IPS-NIHi11 (cell line): ENCODE measurements around the gene GPX6.
"Not testable (repeated sequence)": the region's sequence is repeated elsewhere in the genome, so short reads cannot be mapped to it uniquely, and the experiment has no call there.

Source experiments
- DNase-seq: peaks from one replicate; pipeline ENCODE4 v3.0.0; 2012; ENCODE audit warnings: mixed read lengths, low spot score

GPX6 gene

DNA sequence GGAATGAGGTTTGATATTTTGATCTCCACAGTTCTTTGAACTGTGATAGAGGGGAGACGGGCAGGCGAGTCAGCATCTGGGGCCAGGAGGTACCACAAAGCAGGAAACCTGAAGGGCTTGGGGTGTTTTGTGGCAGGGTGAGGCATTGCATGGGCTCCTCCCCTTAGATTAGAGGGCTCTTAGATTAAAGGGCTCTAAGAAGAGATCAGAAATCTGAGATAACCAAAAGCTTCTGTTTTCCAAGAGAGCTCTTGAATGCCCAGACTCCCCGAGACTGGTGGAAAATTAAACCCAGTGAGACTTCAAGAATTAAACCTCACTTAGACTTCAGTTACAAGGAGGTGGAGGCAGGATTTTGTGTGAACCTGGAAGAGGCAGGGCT is 7.6 kb upstream of the GPX6 start:
- peak; percentile 29 for DNase-seq

- DNase-seq, result no peak
Measured at GRCh38 chr6:28522594-28523240, 7.1 kb upstream of the GPX6 start.

- no peak for DNase-seq
Measured at GRCh38 chr6:28517964-28518363, 2.4 kb upstream of the GPX6 start.

DNA sequence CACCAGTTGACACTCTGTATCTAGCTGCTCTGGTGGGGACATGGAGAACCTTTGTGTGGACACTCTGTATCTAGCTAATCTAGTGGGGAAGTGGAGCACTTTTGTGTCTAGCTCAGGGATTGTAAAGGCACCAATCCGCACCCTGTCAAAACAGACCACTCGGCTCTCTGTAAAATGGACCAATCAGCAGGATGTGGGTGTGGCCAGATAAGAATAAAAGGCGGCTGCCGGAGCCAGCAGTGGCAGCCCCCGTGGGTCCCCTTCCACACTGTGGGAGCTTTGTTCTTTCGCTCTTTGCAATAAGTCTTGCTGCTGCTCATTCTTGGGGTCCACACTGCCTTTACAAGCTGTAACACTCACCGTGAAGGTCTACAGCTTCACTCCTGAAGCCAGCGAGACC is 3.2 kb downstream of the GPX6 start:
- not testable (repeated sequence) for DNase-seq

GRCh38 chr6:28511628-28512300 is 3.8 kb downstream of the GPX6 start:
- no peak for DNase-seq

- no peak for DNase-seq
Measured at GRCh38 chr6:28506807-28507475, 8.7 kb downstream of the GPX6 start.

DNA sequence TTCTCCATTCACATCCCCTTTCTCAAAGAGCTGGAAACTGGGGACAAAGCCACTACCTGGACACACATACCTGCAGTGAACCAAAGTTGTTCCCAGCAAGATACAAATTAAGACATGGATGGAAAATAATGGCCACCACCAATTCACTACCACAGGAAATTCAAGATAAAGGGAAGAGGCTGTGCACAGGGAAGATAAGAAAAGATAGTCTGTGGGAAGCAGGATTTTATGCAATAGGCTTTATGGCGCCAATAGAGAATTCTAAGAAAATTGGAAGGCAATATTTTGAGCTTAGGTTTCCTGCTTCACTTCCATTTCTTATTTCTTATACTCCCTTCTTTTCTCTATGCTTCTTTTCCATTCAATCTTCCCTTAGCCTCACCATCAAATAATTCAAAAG is 9.9 kb downstream of the GPX6 start:
- DNase-seq, result no peak

GRCh38 chr6:28502709-28503305 is 12.8 kb downstream of the GPX6 start:
- not testable (repeated sequence) for DNase-seq

GRCh38 chr6:28502136-28502535 is 13.5 kb downstream of the GPX6 start:
- DNase-seq, result not testable (repeated sequence)

DNA sequence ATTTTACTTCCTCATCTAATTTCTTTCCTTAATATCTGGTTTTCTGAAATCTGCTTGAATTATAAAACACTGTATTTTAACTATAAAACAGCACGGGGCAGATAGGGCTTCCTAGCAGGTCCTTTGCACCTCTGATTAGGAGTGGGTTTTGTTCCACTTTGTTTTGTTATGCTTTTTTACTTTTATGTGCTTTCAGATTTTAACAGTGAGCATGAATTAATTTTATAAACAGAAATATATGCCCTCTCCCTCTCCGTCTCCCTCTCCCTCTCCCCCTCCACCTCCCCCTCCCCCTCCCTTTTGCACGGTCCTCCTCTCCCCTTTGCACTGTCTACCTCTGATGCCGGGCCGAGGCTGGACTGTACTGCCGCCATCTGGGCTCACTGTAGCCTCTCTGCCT is 14.3 kb downstream of the GPX6 start:
- DNase-seq, result no peak

DNA sequence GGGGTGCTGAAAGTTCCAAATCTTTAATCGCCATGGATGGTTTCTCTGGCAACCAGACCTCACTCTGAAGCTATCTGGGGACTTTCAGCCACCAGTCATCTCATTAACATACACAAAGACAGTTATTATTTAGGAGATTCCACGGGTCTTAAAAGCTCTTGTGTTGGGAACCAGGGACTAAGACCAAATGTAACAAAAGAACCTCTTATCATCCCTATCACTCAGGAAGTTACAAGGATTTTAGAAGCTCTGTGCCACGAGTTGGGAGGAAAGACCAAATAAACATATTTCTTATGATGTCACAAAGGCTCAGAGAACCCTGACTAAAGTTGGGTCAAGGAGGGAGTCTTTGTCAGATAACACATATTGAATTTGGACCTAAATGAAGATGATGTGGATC is 17.7 kb downstream of the GPX6 start:
- no peak for DNase-seq

DNA sequence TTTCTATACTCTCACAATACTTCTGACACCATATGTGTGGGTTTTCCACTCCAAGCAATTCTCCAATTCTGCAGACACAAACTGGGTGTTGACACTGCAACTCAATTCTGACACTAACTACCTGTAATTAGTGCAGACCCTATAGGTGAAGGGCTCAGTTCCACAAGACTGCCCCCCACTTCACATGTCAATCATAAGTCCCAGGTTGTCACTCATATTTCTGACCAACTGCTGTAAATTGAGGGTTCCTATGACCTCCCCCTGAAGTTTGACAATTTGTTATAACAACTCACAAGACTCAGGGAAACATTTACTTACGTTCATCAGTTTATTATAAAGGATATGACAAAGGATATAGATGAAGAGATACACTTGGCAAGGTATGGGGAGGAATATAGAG is 18.3 kb downstream of the GPX6 start:
- no peak for DNase-seq

DNA sequence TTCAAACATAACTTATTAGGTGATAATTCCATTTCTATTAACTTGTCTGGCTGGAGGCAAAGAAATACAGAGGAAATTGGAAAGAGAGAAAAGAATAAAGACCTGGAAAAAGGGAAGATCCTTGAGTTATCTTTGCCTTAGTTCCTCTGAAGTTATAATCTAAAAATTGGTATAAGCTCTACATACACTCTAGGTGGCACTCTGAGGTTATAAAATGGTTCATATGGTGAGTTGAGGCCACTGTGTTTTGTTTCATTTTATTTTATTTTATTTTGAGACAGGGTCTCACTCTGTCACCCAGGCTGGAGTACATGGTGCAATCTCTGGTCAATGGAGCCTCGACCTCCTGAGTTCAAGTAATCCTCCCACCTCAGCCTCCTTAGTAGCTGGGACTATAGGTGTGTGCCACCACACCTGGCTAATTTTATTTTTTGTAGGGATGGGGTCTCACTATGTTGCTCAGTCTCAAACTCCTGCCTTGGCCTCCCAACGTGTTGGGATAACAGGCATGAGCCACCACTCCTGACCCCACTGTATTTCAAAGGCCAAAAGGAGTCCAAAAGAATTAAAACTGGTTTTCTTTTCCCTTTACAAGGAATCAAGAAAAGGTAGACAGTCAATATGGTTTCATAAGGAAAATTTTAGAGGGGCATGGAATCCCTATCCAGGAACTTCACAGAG is 19.4 kb downstream of the GPX6 start:
- no peak for DNase-seq

- no peak for DNase-seq
Measured at GRCh38 chr6:28491984-28492317, 23.6 kb downstream of the GPX6 start.

- no peak for DNase-seq
Measured at GRCh38 chr6:28490205-28490890, 25.2 kb downstream of the GPX6 start.

DNA sequence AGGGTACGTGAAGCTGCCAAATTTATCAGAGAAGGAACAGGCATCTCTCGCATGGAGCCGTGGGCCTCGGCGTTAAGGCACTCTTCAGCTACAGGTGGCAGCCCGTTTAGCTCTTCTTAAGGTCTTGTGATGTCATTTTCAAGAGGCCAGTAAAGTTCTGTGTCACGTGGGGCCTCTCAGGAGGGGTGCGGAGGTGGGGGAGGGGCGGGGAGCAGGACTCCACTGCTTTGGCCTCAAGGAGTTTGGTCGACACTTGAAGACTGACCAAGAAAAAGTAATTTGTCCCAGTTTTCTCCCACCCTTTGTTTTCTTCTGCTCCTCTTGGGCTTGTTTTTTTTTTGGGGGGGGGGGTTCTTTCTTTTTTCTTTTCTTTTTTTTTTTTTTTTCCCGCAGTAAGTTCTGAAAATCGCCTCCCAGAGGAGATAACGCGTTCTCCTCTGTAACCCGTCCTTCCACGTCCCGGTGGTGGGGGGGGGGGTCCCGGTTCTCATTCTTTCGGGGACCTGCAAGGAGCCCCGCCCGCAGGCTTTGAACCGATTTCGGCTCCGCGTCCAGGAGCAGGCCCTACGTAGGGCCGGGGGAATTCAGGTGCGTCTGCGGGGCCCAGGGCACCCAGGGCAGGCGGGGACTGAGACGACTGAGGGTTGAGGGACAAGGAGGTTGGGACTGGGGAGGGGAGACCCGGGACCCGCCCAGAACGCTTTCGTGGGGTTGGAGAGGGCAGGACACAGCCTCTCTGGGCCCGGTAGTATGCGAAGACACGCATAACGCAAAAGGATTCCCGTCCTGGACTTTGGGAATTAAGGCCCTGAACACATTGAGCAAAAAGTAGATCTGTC is 26.0 kb downstream of the GPX6 start:
- peak; percentile 81 for DNase-seq

GRCh38 chr6:28488916-28489365 is 26.7 kb downstream of the GPX6 start:
- DNase-seq, result no peak

GRCh38 chr6:28486988-28487742 is 28.4 kb downstream of the GPX6 start:
- DNase-seq, result no peak

GRCh38 chr6:28486533-28486932 is 29.1 kb downstream of the GPX6 start:
- DNase-seq, result no peak

DNA sequence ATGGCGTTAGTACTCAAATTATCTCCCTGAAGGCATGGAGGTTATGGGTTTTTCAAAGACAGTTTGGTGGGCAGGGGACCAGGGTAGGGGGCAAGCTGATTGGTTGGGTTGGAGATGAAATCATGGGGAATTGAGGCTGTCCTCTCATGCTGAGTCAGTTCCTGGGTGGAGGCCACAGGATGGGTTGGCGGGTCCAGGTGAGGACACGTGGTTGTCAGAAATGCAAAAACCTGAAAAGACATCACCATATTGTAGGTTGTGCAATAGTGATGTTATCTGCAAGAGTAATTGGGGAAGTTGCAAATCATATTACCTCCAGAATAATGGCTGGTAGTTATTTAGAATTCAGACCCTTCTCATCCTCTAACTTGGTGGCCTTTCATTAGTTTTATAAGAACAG is 30.1 kb downstream of the GPX6 start:
- no peak for DNase-seq
